ENCODE results near the gene EOMES.

GRCh38 chr3:27746838-27747237 lies 24.7 kb upstream of the EOMES start:
- TF ChIP-seq CTCF (IDR thresholded peaks at IDR 0.05): no peak
- no peak for TF ChIP-seq POLR2A (IDR thresholded peaks at IDR 0.05)
